GM21515 (cell line): ENCODE data around the gene UBXN10.

Experiments used
- ATAC-seq: cut with Tn5 transposase; IDR thresholded peaks from one replicate; pipeline ENCODE4 v1.9.1; 2021; ENCODE audit not compliant: unreplicated experiment

Gene UBXN10

GRCh38 chr1:20233394-20233793 lies 47.5 kb downstream of the UBXN10 start:
- ATAC-seq: no peak

- no peak for ATAC-seq
These were observed 48.0 kb downstream of the UBXN10 start for GRCh38 chr1:20233866-20234265.

- ATAC-seq: no peak
These were observed 49.1 kb downstream of the UBXN10 start for GRCh38 chr1:20234788-20235535.

- no peak for ATAC-seq
These were observed 51.8 kb downstream of the UBXN10 start for GRCh38 chr1:20237646-20238045.

GRCh38 chr1:20240012-20240411 lies 54.1 kb downstream of the UBXN10 start:
- no peak for ATAC-seq

GRCh38 chr1:20242890-20243479 lies 57.1 kb downstream of the UBXN10 start:
- ATAC-seq: no peak
